Stimulated activated CD8-positive, alpha-beta memory T cell treated with anti-CD3 and anti-CD28 coated beads, Interleukin-4, amount 100 ng/mL, for 24 hours (primary cell): ENCODE results near the gene PCDHA9.
"Not testable (repeated sequence)": the region's sequence is repeated elsewhere in the genome, so short reads cannot be mapped to it uniquely, and the experiment has no call there.

Experiments
- DNase-seq: peaks from one replicate; pipeline ENCODE4 v3.0.0-alpha.2; 2020; ENCODE audit warnings: low read depth

PCDHA9 gene

DNA sequence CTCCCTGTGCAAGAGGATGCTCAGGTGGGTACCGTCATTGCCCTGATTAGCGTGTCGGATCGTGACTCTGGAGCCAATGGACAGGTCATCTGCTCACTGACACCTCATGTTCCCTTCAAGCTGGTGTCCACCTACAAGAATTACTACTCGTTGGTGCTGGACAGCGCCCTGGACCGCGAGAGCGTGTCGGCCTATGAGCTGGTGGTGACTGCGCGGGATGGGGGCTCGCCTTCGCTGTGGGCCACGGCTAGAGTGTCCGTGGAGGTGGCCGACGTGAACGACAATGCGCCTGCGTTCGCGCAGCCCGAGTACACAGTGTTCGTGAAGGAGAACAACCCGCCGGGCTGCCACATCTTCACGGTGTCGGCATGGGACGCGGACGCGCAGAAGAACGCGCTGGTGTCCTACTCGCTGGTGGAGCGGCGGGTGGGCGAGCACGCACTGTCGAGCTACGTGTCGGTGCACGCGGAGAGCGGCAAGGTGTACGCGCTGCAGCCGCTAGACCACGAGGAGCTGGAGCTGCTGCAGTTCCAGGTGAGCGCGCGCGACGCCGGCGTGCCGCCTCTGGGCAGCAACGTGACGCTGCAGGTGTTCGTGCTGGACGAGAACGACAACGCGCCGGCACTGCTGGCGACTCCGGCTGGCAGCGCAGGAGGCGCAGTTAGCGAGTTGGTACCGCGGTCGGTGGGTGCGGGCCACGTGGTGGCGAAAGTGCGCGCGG, 28.5 kb downstream of the PCDHA9 start:
- not testable (repeated sequence) for DNase-seq

DNA sequence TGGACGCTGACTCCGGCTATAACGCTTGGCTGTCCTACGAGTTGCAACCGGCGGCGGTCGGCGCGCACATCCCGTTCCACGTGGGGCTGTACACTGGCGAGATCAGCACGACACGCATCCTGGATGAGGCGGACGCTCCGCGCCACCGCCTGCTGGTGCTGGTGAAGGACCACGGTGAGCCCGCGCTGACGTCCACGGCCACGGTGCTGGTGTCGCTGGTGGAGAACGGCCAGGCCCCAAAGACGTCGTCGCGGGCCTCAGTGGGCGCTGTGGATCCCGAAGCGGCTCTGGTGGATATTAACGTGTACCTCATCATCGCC, 29.0 kb downstream of the PCDHA9 start:
- DNase-seq = no peak

DNA sequence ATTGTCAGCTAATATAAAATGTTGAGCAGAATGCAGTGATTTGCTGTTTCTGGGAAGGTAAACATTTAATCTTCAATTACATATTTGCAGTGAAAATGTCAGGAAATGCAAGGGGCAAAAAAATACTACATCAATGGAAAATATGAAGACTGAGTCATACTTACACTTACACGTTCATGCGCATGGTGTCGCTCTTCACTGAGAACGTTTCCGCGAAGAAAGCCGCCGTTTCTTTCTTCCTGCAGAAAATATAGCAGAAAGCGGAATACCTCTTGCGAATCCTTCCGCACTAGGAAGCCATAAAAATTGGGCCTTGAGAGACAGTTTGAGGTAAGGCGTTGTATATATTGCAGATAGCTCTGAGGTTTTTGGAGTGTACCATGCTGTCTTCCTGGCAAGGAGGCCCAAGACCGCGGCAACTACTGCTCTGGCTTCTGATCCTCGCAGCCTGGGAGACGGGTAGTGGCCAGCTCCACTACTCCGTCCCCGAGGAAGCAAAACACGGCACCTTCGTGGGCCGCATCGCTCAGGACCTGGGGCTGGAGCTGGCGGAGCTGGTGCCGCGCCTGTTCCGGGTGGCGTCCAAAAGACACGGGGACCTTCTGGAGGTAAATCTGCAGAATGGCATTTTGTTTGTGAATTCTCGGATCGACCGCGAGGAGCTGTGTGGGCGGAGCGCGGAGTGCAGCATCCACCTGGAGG, 33.9 kb downstream of the PCDHA9 start, which contains the start of gene PCDHA13:
Gene PCDHA13 (plus strand): TSS at position 236 of the 702 bp plus-strand sequence. CDS start 145 bp downstream, at position 381.
- DNase-seq = no peak

DNA sequence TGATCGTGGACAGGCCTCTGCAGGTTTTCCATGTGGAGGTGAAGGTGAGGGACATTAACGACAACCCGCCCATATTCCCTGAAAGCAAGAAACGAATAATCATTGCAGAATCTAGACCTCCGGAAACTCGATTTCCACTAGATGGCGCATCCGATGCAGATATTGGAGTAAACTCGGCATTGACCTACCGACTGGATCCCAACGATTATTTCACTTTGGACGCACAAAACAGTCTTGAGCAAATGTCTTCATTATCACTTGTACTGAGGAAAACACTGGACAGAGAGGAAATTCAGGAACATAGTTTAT, 34.4 kb downstream of the PCDHA9 start:
- DNase-seq = no peak

DNA sequence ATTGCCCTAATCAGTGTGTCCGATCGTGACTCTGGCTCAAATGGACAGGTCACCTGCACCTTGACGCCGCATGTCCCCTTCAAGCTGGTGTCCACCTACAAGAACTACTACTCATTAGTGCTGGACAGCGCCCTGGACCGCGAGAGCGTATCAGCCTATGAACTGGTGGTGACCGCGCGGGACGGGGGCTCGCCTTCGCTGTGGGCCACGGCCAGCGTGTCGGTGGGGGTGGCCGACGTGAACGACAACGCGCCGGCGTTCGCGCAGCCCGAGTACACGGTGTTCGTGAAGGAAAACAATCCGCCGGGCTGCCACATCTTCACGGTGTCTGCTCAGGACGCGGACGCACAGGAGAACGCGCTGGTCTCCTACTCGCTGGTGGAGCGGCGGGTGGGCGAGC, 35.2 kb downstream of the PCDHA9 start:
- DNase-seq = no peak

DNA sequence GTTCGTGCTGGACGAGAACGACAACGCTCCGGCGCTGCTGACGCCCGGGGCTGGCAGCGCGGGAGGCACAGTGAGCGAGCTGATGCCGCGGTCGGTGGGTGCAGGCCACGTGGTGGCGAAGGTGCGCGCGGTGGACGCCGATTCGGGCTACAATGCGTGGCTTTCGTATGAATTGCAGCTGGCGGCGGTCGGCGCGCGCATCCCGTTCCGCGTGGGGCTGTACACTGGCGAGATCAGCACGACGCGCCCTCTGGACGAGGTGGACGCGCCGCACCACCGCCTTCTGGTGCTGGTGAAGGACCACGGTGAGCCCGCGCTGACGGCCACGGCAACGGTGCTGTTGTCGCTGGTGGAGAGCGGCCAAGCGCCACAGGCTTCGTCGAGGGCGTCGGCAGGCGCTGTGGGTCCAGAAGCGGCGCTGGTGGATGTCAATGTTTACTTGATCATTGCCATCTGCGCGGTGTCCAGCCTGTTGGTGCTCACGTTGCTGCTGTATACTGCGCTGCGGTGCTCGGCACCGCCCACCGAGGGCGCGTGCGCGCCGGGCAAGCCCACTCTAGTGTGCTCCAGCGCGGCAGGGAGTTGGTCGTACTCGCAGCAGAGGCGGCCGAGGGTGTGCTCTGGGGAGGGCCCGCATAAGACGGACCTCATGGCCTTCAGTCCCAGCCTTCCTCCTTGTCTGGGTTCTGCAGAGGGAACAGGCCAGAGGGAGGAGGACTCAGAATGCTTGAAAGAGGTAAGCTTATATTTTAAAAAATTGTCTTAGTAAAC, 35.9 kb downstream of the PCDHA9 start:
- DNase-seq = no peak
